ENCODE results near the gene OR56B4.
"Not testable (repeated sequence)": the region's sequence is repeated elsewhere in the genome, so short reads cannot be mapped to it uniquely, and the experiment has no call there.

The OR56B4 gene, protein sequence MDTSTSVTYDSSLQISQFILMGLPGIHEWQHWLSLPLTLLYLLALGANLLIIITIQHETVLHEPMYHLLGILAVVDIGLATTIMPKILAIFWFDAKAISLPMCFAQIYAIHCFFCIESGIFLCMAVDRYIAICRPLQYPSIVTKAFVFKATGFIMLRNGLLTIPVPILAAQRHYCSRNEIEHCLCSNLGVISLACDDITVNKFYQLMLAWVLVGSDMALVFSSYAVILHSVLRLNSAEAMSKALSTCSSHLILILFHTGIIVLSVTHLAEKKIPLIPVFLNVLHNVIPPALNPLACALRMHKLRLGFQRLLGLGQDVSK
- long read RNA-seq, donor 1, result 0 reads
- long read RNA-seq, donor 2, result 0 reads
- long read RNA-seq, donor 3, result 0 reads
- long read RNA-seq, donor 4, result 0 reads
- long read RNA-seq, donor 5, result 0 reads
- long read RNA-seq, donor 6, result 0 reads
- long read RNA-seq, donor 7, result 0 reads
- long read RNA-seq, donor 8, result 0 reads

DNA sequence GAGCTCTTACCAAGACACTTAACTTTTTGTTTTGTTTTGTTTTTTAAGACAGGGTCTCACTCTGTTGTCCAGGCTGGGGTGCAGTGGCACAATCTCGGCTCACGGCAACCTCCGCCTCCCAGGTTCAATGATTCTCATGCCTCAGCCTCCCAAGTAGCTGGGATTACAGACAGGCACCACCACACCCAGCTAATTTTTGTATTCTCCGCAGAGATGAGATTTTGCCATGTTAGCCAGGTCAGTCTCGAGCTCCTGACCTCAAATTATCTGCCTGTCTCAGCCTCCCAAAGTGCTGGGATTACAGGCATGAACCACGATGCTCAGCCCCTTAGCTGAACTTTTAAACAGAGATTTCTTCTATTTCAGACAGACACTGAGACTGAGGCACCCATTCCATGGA, at the start of gene OR56B4:
TSS of gene OR56B4 (plus strand) at position 301 of the 400 bp plus-strand sequence. CDS start at position 396, 95 bp downstream.
- not testable (repeated sequence) for DNase-seq

DNA sequence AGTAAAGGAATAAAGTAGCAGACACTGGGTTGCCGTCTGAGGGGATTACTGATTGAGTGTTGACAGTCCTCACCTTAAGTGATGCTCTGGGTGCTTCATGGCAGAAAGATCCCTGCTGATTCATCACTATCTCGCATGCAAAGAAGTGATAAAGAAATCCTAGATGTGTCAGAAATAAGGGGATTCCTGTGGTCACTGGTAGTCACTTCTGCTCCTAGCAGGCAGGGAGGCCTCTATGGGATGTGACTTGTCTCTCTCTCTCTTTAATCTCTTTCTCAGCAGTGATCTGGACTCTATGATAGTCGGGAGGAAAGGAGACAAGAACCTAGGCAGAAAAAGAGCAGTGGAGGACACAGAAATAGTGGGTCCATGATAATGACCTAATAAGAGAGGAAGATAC, 46.0 kb upstream of the OR56B4 start:
- DNase-seq, result no peak

DNA sequence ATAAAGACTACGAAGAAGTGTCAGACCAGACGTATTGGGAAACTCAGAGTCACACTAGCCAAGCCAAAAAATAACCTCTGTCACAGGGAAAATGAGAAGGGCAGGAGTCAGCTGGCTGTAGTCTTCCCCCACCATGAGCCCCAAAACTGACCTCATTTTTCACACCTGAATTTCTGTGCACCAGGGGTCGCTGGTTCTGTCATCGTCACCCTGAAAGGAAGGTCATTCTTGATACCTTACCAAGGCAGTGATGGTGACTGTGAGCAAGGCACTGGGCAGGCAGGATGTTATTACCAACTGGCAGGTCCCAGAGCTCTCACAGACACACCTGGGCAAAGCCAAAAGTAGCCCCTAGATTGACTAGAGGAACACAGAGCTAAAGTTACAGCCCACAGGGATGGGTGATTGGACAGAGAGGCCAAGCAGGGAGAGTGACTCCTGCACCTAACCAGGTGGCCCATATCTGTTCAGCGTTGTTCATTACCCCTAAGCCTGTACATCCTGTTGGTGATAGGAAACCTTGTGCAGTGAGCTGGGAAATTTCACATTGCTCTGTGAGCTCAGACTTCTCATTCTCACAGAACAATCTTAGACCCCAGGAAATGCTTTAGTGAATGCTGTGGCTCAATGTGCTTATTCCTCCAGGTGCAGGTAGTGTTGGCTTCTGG, 44.7 kb upstream of the OR56B4 start:
- DNase-seq, result no peak

DNA sequence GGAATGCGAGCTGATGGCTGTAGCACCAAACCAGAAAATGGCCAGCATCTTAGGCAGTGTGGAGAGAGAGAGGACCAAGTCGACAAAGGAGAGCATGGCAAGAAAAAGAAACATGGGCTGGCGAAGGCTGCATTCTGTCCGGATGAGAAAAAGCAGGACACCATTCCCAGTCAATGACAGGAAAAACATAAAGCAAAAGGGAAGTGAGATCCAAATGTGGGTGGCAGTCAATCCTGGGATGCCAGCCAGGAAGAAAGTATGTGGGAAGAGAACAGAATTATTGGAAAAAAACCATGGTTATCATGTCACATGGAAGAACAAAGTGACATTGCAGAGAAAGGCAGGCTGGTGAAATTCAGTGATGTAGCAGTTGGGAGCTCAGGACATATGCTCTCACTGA, 40.0 kb upstream of the OR56B4 start:
- DNase-seq, result no peak

DNA sequence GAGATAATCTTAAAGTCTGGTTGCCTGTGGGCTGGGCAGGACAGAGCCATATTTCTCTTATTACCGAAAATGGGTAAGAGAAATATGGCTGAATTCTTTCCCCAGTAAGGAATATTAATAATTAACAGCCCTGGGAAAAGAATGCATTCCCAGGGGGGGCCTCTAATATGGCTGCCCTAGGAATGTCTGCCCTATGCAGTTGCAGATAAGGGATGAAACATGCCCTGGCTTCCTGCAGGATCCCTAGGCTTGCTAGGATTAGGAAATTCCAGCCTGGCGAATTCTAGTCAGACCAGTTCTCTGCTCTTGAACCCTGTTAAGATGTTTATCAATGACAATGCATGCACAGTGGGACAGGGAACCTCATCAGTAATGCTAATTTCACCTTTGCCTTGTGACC, 31.0 kb upstream of the OR56B4 start:
- not testable (repeated sequence) for DNase-seq

DNA sequence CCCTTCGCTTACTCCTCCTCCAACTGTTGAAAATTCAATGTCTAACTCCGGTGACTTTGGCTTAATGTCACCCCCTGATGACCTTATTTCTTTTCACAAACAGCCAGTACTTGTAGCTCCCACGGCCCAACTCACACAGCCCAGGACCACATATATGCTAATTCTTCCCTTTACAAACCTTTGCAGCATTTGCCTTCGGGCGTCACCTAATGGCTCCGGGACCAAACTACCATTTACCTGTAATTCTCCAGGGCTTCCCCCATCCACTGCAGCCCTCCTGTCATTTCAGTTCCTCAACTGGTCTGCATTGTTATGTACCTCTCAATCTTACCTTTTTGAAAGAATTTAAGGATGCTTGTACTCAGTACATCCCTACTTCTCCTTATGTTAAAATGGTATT, 29.8 kb upstream of the OR56B4 start:
- DNase-seq, result no peak

DNA sequence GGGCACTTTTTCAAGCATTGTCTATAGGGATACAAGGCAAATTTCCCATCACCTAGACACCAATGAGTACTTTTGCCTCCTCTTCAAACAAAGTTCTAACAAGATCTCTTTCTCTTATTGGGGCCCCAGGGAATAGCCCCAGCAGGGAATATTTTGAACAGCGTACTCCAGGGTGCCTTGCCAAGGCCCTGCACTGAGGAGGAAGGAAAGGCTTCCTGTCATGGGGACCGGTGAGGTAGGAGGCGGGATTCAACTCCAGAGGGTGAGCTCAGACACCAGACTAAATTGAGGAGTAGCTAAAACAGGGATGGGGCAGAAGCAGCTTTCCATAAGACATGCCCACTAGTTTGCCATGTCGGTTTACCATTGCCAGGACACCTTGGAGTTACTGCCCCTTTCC, 28.0 kb upstream of the OR56B4 start:
- no peak for DNase-seq

DNA sequence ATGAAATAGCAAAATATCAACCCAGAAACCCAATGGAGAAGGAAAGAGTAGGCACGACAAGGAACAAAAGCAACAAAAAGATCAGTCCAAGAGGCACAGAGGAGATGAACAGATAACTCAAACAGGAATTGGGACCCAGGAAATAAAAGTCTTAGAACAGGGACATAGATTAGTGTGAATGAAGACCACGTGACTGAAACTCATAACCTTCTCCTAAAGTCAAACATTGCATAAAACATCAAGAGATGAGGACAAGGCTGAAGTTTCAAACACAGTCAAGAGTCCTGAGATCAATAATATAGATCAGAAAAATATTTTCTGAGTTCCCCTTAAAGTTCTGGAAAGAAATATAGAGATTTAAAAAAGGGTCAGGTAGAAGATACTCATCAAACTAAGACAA, 24.4 kb upstream of the OR56B4 start:
- DNase-seq, result no peak

DNA sequence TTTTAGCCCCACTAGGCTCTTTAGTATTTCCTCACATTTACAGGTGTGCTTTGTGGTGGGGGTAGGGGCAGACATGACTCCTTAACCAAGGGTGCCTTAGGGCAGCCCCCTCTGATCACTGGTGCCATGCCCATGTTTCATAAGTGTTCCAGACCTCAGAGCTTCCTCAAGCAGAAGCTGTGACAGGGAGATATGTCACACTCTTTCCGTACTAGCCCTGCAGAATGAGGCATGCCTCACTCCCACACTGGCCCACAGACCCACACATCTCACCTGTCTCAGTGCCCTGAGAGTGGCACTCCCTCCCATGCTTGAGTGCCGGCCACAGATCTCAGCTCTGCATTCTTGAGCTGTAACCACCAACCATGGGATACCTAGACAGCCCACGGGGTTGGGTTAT, 22.9 kb upstream of the OR56B4 start:
- no peak for DNase-seq

DNA sequence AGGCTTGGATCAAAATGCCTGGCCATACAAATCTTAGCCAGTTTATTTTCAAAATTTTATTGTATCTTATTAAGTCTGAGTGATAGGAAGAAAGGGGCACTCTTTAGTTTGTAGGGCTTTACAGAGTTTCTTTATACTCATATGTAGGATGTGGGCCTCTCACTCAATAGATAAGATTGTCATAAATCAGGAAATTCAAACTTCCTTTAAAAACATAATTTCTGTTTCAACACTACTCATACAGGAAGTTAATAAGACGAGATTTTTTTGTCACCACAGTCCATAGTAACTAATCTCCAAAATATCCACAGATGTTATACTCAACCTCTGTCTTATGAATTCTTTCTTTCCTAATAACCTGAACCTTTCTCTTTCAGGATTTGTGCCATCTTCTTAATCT, 13.3 kb upstream of the OR56B4 start:
- no peak for DNase-seq

DNA sequence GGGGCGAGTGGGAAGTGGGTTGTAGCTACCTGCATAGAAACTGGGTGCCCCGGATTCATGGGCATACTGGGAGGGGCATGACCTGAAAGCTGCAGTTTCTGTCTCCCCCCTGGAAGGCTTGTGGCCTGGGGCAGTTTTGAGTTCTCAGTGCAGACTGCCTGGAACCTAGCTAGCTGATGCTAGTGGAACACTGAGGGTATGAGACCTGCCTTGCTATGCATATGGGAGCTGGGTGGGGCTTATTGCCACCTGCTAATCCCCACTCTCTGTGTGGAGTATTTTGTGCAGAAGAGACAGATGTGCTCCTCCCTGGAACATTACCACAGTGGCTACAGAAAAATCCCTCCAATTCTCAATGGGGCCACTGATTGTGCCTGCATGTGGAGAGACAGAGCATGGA, 11.7 kb upstream of the OR56B4 start:
- DNase-seq, result no peak

DNA sequence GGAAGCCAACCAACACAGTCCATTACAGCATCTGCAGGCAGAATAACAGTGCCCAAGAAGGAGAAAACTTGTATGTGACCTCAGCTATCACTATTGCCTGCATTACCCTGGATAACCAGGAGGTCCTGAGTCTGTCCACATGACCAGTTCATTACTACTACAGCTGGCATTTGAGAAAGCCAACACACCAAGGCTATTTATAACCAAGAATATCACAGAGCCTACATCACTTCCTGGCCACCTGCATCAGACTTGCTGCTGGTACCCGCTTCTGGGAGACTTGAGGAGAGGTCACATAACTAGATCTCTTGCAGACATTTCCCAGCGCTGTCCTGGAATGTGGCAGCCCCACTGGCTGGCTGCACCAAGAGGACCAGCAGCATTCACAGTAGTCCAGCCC, 11.1 kb upstream of the OR56B4 start:
- DNase-seq, result no peak

DNA sequence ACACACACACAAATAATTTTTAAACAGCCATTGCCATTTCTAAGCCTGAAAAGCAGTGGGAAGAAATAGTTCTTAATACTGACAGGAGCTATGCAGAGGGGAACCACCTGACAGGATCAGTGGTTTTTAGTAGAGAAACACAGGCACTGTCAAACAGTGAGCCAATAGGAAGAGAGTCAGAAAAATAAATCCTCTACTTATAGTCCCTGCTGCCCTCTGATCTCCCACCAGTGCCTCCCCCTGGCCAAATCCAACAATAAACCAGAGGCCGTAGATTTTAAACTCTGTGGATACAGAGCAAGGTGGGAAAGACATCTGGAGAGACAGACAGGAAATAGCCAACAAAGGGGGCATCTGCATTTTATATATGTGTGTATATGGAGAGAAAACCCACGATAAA, 7.9 kb upstream of the OR56B4 start:
- DNase-seq, result no peak

DNA sequence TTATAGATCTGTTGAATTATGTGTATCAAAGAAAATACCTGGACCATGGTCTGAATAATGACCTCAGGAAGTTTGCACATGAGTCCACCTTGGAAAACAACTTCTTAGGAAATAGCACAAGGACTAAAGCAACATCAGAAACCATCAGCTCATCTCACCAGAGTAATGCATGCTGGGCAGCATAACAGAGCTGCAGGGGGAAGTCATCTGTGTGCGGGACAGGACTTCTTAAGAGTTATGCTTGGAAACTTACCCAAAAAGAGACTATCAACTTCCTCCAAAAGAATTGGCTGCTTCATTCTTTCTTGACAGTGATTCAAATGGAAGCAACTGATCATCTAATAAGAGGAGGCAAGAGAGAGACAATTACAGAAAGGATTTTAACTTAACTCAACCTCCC, 2.5 kb downstream of the OR56B4 start:
- no peak for DNase-seq

DNA sequence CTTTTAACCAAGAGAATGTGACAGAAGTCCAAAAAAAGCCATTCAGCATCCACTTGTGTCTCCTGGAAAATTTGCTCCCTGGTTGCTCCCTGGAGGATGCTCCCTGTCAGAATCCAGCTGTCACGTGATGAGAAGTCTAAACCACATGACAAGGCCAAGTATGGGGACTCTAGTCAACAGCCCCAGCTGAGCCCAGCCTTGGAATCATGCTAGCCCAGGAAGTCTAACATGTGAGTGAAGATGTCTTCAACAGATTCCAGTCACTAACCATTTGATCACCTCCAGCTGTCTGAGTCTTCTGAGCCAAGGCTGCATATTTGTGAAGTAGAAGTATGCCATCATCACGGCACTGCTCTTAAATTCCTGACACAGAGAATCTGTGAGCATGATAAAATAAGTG, 4.2 kb downstream of the OR56B4 start:
- no peak for DNase-seq

DNA sequence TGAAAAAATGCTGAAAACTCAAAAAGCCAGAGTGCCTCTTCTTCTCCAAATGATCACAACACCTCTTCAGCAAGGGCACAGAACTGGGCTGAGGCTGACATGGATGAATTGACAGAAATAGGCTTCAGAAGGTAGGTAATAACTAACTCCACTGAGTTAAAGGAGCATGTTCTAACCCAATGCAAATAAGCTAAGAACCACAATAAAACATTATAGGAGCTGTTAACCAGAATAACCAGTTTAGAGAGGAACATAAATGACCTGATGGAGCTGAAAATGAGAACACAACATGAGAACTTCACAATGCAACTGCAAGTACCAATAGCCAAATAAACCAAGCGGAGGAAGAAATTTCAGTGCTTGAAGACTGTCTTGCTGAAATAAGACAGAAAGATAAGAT, 9.2 kb downstream of the OR56B4 start:
- DNase-seq, result no peak

DNA sequence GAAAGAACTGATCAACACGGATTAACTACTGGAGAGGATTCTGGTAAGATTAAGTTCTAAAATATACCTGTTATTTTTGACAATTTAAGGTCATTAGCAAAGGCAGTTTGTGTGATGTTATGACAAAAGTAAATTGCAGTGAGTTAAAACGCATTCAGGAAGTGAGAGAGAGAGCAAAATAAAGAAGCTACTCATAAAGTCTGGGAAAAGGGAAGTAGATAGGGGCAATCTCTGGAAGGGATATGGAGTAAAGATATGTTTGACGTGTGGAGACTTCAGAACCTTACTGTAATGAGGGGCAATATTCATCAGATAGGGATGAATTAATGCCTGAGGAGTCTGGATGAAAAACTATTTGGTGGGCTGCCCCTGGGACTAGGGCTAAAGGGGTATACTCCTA, 16.8 kb downstream of the OR56B4 start:
- DNase-seq, result no peak

DNA sequence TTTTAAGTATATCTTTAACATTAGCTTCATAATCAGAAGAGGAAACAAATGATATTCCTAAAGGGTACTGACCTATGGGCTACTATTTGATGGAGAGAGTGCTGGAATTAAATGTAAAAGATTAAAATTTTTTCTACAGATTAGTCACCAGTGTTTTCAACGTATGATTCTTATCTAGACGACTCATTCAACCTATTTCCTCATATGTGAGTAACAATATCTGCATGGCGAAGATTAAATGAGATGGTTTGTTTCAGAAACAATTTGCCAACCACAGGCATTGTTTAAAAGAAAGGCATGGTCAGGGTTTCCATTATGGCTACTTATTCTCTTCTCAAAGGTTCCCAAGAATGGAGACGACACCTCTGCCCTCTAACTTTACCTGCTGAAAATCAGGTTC, 20.4 kb downstream of the OR56B4 start:
- no peak for DNase-seq

DNA sequence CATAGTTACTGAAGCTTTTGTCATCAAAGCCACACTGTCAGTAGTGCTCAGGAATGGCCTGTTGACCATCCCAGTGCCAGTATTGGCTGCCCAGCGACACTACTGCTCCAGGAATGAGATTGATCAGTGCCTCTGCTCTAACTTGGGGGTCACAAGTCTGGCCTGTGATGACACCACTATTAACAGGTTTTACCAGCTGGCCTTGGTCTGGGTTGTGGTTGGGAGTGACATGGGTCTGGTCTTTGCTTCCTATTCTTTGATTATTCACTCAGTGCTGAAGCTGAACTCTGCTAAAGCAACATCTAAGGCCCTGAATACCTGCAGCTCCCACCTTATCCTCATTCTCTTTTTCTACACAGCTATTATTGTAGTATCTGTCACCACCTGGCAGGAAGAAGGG, 21.5 kb downstream of the OR56B4 start:
- no peak for DNase-seq

DNA sequence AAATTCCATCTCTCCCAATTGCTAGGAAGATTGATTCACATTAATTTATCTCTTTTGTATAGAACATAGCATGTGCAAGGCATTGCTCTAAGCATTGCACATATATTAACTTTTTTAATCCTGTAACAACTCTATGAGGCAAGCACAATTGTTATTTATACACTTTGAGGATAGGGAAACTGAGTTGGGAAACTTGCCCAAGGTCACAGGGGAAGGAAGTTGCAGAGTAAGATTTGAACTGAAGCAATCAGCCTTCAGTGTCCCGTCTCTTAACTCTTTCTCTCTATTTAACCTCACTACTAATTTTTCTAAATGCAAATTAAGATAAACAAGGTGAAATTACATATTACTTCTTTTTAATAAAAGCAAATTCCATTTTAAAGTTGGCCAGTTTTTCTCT, 22.2 kb downstream of the OR56B4 start:
- DNase-seq, result no peak

DNA sequence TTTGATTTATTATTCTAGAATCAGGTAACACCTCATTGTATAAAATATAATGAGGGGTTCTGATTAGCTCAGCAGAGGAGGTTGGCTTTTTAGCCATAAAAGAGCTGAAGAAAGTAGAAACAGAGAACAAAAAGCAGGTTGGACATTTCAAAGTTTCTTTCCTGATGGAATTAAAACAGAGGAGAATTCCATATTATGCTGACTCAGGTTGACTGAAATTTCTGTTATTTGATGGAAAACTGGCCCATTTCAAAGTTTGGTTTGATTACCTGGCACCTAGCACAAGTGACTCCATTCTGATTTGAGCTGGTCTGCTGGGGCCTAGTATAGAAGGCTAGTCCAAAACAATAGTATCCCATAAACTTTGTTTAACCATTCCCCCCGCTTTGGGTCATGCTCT, 24.9 kb downstream of the OR56B4 start:
- no peak for DNase-seq

DNA sequence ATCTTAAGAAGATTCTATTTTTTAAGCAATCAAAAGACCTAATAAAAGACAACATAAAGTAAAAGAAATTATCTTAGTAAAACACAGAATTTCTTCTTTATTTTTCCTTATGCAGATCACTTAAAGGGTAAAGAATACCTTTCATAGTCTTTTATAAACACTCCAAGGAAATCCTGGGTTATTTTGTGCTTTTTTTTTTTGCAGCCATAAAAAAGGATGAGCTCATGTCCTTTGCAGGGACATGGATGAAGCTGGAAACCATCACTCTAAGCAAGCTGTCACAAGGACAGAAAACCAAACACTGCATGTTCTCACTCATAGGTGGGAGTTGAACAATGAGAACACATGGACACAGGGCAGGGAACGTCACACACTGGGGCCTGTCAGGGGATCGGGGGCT, 28.5 kb downstream of the OR56B4 start:
- DNase-seq, result not testable (repeated sequence)

DNA sequence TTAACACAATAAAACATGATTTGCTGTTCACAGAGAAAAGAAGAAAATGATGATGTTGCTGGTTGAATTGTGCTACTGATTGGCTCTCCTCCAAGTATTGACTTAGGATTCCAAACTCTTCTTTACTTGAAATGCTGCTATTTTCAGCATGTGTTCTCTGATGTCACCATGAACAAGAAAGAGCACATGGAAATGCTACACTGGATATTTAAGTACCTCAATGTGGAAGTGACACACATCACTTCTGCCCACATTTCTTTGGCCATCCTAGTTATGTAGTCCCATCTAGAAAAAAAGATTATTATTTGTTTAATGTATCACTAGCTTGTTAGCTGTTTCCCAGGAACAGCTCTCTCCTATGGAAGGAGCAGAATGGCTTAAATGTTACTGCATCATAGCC, 35.5 kb downstream of the OR56B4 start:
- no peak for DNase-seq

DNA sequence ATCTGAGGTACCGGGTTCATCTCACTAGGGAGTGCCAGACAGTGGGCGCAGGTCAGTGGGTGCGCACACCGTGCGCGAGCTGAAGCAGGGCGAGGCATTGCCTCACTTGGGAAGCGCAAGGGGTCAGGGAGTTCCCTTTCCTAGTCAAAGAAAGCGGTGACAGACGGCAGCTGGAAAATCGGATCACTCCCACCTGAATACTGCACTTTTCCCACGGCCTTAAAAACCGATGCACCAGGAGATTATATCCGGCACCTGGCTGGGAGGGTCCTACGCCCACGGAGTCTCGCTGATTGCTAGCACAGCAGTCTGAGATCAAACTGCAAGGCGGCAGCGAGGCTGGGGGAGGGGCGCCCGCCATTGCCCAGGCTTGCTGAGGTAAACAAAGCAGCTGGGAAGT, 36.3 kb downstream of the OR56B4 start:
- not testable (repeated sequence) for DNase-seq
